ENCODE measurements around the gene SERTAD3. TPM values are rescaled to one million over a fixed set of nuclear protein-coding genes. Genes with fewer than 3 reads are reported as not detected.

SERTAD3 gene
- total RNA-seq, 3 donors from 2014 or later = 17.3 to 28.1 (median 25.2) TPM

DNA sequence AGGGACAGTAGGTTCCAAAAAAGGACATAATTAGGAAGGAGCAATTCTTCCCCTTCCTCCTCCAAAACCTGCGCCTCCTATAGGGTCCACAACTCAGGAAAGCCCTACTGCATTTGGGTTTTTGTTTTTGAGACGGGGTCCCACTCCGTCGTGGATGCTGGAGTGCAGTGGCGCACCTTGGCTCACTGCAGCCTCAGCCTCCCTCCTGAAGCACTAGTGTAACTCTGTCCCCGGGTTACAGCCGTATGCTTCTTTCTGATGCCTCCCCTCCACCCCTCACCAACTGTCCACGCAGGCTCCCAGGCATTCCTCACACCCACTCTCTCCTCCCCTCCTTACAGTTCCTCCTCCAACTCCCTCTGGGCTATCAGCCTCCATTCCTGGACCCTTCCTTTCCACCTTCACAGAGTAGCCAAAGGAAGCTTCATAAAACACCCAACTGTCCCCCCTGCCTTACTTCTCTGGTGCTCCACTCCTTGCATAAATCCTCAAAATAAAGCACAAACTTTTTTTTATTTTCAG lies 2.2 kb upstream of the SERTAD3 start:
- intact Hi-C loops (cut with DNase I; ENCODE audit: low total_unique reads) = no loop called here

DNA sequence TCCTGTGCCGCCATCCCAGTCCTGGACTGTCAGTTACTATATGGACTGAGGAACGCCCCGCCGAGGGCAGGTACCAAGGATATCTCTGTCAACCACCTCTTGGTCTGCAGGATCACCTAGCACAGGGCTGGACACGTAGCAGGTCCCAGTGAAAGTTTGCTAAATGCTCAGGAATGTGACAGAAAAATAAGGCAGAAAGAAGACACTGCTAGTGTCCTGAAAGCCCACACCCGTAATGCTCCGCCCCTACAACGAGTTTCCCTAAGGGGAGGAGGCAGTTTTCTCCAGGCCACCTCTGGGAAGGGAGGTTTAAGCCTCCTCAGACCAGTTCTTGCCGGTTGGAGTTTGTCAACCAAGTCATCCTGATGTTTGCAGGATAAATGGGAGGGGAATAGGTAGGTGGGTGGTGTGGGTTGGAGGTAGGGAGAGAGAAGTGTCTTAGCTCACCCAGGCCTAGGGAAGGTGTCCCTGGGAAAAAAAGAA lies 1.7 kb upstream of the SERTAD3 start:
- peak overlapping the region; percentile 98 to 99 for H3K27ac ChIP-seq
- H3K27me3 ChIP-seq = no peaks in the 10 kb centered on the region
- no peaks in the 10 kb centered on the region for H3K36me3 ChIP-seq
- intact Hi-C loops (cut with DNase I; ENCODE audit: low total_unique reads) = no loop called here
- no peak for TF ChIP-seq POLR2A (IDR thresholded peaks at IDR 0.05)
- TF ChIP-seq POLR2AphosphoS5 (IDR thresholded peaks at IDR 0.05) = peak in 2 of 3 donors; percentile 30 to 39
- TF ChIP-seq, protein P1, sequence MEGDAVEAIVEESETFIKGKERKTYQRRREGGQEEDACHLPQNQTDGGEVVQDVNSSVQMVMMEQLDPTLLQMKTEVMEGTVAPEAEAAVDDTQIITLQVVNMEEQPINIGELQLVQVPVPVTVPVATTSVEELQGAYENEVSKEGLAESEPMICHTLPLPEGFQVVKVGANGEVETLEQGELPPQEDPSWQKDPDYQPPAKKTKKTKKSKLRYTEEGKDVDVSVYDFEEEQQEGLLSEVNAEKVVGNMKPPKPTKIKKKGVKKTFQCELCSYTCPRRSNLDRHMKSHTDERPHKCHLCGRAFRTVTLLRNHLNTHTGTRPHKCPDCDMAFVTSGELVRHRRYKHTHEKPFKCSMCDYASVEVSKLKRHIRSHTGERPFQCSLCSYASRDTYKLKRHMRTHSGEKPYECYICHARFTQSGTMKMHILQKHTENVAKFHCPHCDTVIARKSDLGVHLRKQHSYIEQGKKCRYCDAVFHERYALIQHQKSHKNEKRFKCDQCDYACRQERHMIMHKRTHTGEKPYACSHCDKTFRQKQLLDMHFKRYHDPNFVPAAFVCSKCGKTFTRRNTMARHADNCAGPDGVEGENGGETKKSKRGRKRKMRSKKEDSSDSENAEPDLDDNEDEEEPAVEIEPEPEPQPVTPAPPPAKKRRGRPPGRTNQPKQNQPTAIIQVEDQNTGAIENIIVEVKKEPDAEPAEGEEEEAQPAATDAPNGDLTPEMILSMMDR (IDR thresholded peaks at IDR 0.05) = no peak
- no peaks in the 10 kb centered on the region for H3K9me3 ChIP-seq
- no peak overlapping the region for H3K4me3 ChIP-seq
- peak; percentile 38 to 74 for DNase-seq (ENCODE audit: low spot score in 2 of 2)
- H3K4me1 ChIP-seq = peaks cover 0 to 20% of the 10 kb centered on the region in 2 donors

More for the DNA sequence above, 2.2 kb upstream of the SERTAD3 start:
- Histone ChIP-seq H3K27ac (peak overlapping the region; percentile 98 to 99), H3K4me3 (no peak overlapping the region), H3K36me3 (no peaks in the 10 kb centered on the region), H3K27me3 (no peaks in the 10 kb centered on the region), H3K4me1 (peaks cover 0 to 18% of the 10 kb centered on the region in 2 donors), H3K9me3 (no peaks in the 10 kb centered on the region)
- no peak for DNase-seq (ENCODE audit: low spot score in 2 of 2)
- TF ChIP-seq, protein P1 (IDR thresholded peaks at IDR 0.05) = no peak
- TF ChIP-seq POLR2A (IDR thresholded peaks at IDR 0.05) = no peak
- no peak for TF ChIP-seq POLR2AphosphoS5 (IDR thresholded peaks at IDR 0.05)

DNA sequence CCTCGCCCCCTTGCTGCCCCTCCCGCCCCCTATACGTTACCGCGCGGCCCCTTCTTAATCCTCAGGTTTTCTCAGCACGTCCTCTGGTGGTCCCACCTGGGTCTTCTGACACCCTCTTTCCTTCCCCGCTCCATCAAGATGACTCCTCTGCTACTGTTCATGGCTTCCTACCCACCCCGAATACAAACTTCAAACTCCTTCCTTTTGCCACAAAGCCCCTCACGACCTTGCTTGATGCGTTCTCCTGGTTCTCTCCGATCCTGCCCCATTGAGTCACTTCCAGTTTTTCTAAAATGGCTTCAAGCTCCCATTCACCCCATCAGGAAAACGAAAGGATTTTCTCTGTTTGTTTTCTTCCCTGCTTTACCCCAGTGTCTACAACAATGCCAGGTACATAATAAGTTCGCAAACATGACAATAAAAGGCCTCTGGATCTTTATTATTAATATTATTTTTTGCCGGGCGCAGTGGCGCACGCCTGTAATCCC lies 734 bp upstream of the SERTAD3 start:
- H3K36me3 ChIP-seq = no peaks in the 10 kb centered on the region
- no peaks in the 10 kb centered on the region for H3K27me3 ChIP-seq
- peak overlapping the region; percentile 90 to 95 (median 94) for H3K4me3 ChIP-seq
- H3K27ac ChIP-seq = peak overlapping the region; percentile 98 to 99
- peaks cover 0 to 20% of the 10 kb centered on the region in 2 donors for H3K4me1 ChIP-seq
- no peak for DNase-seq (ENCODE audit: low spot score in 2 of 2)
- TF ChIP-seq, protein P1 (IDR thresholded peaks at IDR 0.05) = peak in 1 of 3 donors; percentile 20
- TF ChIP-seq POLR2AphosphoS5 (IDR thresholded peaks at IDR 0.05) = peak in 1 of 3 donors; percentile 31
- no peak for TF ChIP-seq POLR2A (IDR thresholded peaks at IDR 0.05)
- intact Hi-C loops (cut with DNase I; ENCODE audit: low total_unique reads) = no loop called here
- H3K9me3 ChIP-seq = no peaks in the 10 kb centered on the region

DNA sequence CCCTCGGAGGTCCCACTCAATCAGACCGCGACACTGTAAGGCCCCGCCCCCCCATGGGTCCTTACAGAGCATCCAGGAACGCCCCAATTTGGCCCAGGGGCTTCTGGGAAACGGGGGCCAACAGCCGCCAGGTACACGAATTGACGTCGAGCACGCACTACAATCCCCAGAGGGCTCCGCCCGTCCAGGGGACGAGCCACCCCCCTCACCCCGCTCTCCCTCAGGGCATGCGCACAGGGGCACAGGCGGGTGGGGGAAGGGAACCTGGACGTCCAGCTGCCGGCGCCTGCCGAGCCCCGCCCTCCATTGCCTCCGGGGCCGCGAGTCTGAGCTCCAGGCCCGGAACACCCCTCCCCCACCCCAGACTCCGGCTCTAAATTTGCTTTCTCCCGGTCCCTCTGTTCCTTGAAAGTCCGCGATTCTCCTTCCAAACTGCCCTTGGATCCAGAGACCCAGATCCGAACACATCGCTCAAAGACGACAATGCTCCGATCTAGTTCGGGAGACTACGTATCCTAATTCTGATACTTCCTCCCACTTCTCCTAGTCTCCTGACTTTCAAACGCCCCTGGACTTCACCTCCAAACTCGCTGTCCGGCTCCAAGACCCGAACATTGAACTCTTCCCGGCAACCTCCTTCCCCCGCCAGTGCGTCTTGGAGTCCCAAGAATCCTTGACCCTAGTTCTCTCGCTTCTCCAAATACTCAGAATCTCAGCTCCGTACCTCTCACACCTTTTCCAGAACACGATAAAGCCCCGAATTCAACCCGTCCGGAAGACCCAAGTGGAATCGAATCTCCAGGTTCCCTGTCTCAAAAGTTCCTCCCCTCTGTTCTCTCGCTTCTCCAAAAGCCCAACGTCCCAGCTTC lies 770 bp downstream of the SERTAD3 start:
- peak; percentile 99 to 100 for DNase-seq (ENCODE audit: low spot score in 2 of 2)
- intact Hi-C loops (cut with DNase I; ENCODE audit: low total_unique reads) = no loop called here
- peaks cover 0 to 20% of the 10 kb centered on the region in 2 donors for H3K4me1 ChIP-seq
- H3K27ac ChIP-seq = peak overlapping the region; percentile 98 to 99
- H3K27me3 ChIP-seq = no peaks in the 10 kb centered on the region
- peak; percentile 91 to 97 (median 96) for TF ChIP-seq POLR2AphosphoS5 (IDR thresholded peaks at IDR 0.05)
- TF ChIP-seq, protein P1 (IDR thresholded peaks at IDR 0.05) = no peak
- H3K9me3 ChIP-seq = no peaks in the 10 kb centered on the region
- H3K36me3 ChIP-seq = no peaks in the 10 kb centered on the region
- peak overlapping the region; percentile 90 to 95 (median 94) for H3K4me3 ChIP-seq
